HL-60/S4 treated with phorbol 12-myristate 13-acetate at 8.2 ng/mL for 4 days and 3 days (cell line): Measurements from ENCODE around the gene MAST4.

Source experiments
- in situ Hi-C: fragments of 300-500 bp; cut with MboI; formaldehyde crosslinking; loops from 2 replicates; pipeline ENCODE4 v1.15.0; 2022; ENCODE audit warnings: low sequenced_read_pairs

The MAST4 gene

DNA sequence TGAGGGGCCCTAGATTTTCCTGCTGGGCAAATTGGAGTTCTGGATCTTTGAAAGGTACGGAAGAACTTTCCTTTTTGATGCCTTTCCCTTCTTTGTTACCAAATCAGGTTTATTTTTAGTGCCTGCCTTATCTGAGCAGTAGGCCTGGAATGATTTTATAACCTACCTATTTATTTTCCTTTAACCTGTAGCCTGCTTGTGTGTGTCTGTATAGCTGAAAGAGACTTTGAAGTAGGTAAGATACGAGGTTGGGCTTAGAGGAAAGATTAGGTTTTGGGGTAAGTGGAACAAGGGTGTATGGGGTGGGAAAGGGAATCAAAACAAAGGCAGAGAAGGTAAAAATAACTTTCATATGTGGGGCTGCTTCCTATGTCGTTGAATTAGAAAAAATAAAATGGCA, 389.2 kb downstream of the MAST4 start:
- in situ Hi-C loops, result no loop called here

GRCh38 chr5:66986009-66986408, 389.8 kb downstream of the MAST4 start:
- in situ Hi-C loops, result no loop called here

GRCh38 chr5:66986534-66986933, 390.3 kb downstream of the MAST4 start:
- in situ Hi-C loops, result no loop called here

- in situ Hi-C loops, result no loop called here
Measured at GRCh38 chr5:66987126-66987525, 390.9 kb downstream of the MAST4 start.

DNA sequence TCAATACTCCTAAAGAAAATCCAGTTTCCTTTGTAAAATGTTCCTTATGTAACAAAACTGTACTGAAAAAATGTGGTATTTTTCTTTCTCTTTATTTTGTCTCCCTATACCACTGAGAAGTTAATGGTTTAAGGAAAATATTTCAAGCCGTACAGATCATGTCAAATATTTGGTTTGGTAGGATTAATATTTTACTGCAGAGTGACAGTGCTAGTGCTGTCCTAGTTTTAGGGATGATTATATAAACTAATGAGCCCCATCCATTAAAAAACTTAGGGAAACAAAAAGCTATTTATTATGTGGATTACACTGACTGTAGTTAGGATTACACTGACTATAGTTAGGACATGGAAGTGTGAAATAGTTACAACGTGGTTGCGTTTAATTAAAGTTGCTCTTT, 391.3 kb downstream of the MAST4 start:
- in situ Hi-C loops, result no loop called here

GRCh38 chr5:66987949-66988838, 392.0 kb downstream of the MAST4 start:
- in situ Hi-C loops, result no loop called here

DNA sequence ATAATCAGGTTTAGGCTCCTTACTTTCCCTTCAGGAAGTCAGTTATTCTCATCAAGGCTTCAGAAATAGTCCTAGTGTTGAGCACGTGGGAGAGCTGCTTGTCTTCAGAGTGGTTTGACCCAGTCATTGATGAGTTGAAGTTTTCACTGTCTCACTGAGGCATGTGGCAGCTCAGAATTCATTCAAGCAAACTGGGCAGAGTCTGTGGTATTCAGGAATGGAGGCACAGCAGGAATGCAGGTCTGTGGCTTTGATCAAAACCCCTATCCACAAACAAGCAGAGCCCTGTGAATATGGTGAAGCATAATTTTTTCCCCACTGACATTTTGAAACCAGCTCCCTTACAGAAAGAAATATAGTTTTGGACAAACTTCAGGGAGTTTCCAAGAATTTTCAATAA, 393.1 kb downstream of the MAST4 start:
- in situ Hi-C loops, result no loop called here

- in situ Hi-C loops, result no loop called here
Measured at GRCh38 chr5:66989781-66990180, 393.6 kb downstream of the MAST4 start.

DNA sequence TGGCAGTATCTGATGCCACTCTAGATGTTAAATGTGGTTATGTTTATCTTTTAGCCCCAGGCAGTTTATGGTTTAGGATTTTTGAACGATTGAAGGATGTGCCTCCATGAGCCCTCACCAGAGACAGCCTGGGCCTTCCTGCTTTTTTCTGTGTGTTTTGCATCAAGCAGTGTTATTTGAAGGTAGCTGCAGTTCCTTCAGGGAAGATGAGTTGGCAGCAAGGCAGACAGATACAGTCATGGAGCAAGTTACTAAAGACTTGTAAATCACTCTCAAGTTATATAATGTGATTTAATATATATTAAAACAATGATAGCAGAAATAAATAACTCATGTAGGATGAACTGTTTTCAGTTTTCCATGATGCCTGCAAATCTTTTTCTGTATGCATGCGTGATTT, 395.6 kb downstream of the MAST4 start:
- in situ Hi-C loops, result no loop called here

DNA sequence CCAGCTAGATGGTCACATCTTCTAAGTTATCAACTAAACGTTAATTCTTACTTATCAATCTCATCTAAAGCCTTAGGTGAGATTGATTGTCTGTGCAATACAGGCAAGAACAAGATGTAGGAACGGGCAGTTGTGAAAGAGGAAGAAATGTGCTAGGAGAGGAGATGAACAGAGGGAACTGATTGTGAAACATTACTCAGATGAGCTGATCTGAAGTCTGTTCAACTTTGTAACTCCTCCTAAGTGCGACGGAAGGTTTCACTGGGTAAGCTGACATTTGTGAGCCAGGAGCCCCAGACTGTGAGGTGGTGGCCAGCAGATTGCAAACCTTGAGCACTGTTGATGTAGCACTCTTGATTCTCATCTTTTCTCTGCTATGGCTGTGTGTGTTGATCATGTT, 396.4 kb downstream of the MAST4 start:
- in situ Hi-C loops, result no loop called here

DNA sequence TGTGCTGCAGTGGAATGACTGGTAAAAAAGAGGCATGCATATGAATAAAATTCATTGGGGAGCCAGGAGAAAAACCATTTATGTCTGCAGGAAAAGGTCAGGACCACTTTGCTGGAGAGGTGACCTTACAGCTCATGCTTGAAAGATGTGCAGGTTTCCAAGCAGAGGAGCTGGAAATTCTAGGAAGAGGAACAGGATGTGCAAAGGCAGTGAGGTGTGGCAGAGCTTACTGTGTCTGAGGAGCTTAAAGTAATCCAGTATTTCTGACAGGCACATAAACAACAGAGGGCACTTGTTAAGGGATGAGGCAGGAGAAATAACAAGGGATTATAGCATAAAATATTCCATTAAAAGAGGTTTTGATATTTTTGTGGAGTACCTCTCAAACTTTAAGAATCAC, 397.3 kb downstream of the MAST4 start:
- in situ Hi-C loops, result no loop called here

GRCh38 chr5:66993882-66994281, 397.7 kb downstream of the MAST4 start:
- in situ Hi-C loops, result no loop called here

DNA sequence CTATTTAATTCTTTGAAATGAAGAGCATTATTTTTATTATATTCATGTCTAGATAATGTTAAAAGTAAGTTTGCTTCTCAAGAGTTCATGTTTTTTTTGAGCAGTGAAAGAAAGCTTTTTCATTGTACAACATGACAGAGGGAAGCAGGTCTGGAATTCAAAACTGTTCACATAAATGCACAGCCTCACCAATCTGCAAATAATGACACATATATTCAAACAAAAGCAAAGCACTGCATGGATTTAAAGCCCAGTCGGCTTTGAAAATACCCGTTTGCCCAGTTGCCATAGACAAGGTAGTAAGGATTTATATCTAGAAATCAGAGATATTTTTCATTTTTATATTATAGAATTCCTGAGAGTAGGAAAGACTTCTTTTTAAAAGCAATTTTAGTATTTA, 398.6 kb downstream of the MAST4 start:
- in situ Hi-C loops, result no loop called here

DNA sequence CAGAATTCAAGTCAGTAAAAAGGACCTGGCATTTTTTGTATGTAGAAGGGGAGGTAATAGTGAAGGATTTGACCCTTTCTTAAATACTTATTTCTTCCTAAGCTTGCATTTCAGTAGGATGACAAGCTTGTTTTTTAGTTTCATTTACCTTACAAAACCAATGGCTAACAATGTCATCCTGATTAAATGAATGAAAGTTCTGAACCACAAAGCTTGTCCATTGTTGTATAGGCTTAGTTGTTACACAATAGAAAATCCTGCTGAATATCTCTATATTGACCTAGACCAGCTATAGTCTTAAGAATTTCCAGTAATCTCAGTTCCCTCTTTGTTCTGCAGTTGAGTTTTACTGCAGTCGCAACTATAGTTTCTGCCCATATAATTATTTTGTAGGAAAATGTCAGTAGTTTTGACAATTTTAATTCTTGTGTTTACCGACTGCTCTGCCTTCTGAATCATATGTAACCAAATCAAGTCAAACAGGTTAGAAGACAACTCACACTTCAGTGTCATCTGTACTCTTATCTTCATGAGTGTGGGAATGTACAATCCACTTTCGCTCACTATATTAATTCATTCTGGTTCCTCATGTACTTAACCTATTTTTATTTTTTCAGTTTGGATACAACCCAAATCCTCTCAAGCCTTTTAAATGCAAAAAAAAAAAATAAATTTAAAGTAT, 404.7 kb downstream of the MAST4 start:
- in situ Hi-C loops, result no loop called here

GRCh38 chr5:67002832-67003684, 406.9 kb downstream of the MAST4 start:
- in situ Hi-C loops, result no loop called here

GRCh38 chr5:67003685-67003934, 407.4 kb downstream of the MAST4 start:
- in situ Hi-C loops, result no loop called here

GRCh38 chr5:67003935-67004729, 407.9 kb downstream of the MAST4 start:
- in situ Hi-C loops, result no loop called here

- in situ Hi-C loops, result no loop called here
Measured at GRCh38 chr5:67004730-67005350, 408.6 kb downstream of the MAST4 start.

DNA sequence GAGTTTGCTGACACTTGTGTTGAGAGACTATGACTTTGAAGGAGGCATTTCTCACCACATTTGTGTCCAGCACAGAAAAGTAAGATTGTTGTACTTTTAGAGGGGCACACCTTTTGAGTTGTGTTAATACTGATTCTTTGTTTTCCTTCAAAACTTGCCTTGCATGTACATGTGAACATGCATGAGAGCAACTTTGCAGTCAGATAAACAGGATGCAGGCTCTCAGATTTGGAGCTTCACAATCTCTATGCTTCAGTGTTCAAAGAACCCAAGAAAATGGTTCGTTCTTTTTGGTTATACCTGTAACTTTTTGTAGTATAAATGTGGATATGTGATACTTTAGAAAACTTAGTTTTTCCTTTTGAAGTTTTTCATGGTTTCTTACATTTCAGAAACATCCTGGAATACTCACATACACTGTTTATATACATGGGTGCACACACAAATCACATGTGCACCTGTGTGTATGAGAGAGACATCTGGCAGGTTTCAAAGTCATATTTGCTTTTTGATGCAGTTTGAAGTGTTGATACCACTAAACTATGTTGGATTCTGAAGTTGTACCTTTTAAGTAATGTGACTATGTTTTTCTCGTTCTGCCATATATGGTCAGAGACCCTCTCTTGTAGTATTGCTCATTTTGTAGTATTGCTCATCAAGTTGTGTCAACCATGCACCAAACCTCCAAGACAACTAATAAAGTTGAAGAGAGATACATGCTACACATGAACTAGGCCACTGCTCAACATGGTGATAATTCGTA, 409.7 kb downstream of the MAST4 start:
- in situ Hi-C loops, result no loop called here

DNA sequence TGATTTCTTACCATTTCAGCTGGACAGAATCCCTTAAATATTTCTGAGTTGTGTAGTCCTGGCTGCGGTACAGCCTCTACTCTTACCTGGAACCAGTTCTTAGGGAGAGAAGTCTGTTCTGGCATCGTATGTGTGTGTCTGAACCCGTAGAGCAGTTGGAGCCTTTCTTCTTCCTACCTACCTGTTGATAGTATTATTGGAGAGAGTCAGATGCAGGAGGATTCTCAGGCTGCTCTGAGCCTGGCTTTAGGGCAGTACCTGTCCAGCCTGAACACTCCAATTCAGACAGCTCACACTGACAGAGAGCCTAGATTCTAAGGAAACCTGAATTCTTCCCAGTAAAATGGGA, 410.3 kb downstream of the MAST4 start:
- in situ Hi-C loops, result no loop called here
